Measurements from ENCODE around the gene TRMT1L. TPM values are rescaled to one million over a fixed set of nuclear protein-coding genes. Genes with fewer than 3 reads are reported as not detected.

TRMT1L gene
- total and polyA plus RNA-seq, 2 donors from 2014 or later, result 11.6 to 17.9 TPM

DNA sequence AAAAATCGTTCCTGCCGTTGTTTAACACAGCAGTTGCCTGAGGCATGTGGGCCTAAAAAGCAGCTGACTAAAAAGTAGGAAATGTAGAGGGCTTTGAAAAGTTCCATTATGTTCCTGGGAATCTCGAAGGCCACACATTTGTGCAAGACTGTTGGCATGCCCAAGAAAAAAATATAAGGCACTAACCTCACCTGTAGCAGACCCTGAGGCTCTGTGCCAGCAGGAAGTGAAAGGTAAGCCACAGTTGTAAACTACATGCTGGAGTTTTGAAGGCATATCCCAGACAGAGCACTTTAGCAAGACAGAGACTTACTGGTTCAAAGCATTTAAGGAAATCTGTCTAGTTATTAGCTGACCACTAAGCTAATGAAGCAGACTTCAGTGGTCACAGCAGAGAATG lies 52.7 kb downstream of the TRMT1L start:
- TF ChIP-seq, protein P1, sequence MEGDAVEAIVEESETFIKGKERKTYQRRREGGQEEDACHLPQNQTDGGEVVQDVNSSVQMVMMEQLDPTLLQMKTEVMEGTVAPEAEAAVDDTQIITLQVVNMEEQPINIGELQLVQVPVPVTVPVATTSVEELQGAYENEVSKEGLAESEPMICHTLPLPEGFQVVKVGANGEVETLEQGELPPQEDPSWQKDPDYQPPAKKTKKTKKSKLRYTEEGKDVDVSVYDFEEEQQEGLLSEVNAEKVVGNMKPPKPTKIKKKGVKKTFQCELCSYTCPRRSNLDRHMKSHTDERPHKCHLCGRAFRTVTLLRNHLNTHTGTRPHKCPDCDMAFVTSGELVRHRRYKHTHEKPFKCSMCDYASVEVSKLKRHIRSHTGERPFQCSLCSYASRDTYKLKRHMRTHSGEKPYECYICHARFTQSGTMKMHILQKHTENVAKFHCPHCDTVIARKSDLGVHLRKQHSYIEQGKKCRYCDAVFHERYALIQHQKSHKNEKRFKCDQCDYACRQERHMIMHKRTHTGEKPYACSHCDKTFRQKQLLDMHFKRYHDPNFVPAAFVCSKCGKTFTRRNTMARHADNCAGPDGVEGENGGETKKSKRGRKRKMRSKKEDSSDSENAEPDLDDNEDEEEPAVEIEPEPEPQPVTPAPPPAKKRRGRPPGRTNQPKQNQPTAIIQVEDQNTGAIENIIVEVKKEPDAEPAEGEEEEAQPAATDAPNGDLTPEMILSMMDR (IDR thresholded peaks at IDR 0.05; ENCODE audit: borderline replicate concordance, extremely low read depth, insufficient read depth), result no peak
- peak overlapping the region in 1 of 2 donors; percentile 23 for H3K27ac ChIP-seq (ENCODE audit: low read depth in 2 of 2, low read length in 2 of 2)
- no peak overlapping the region for H3K4me3 ChIP-seq (ENCODE audit: low read length in 3 of 3)
- no peaks in the 10 kb centered on the region for H3K4me1 ChIP-seq (ENCODE audit: control insufficient read depth in 2 of 3, insufficient read depth in 2 of 3, low read depth in 1 of 3, low read length in 3 of 3)
- no peaks in the 10 kb centered on the region for H3K27me3 ChIP-seq (ENCODE audit: control insufficient read depth, insufficient read depth, low read length)
- H3K36me3 ChIP-seq (ENCODE audit: control insufficient read depth in 2 of 3, insufficient read depth in 3 of 3, low read length in 3 of 3), result peaks cover 0 to 6% (median 0%) of the 10 kb centered on the region in 3 donors
- H3K9ac ChIP-seq (ENCODE audit: low read length in 3 of 3), result no peak overlapping the region
- peaks cover 0 to 9% (median 0%) of the 10 kb centered on the region in 3 donors for H3K9me3 ChIP-seq (ENCODE audit: control insufficient read depth in 2 of 3, insufficient read depth in 1 of 3, low read length in 3 of 3)
- intact Hi-C loops (cut with DNase I), result no loop called here
- no peak for DNase-seq
- no peak for FAIRE-seq

DNA sequence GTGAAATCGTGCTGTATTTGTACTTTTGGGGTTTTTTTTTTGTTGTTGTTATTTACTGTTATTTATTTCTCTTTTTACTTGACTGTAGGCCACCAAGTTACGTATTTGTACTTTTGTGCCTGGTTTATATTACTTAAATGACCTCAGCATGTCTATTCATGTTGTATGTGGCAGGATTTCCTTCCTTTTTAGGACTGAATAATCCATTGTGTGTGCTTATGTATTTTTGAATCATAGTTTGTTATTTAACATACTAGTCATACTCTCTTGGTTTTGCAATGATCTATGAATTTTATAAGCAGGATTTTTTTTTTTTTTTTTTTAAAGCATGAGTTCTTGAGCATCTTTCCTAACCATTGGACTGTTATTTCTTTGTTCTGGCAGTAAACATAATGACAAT lies 60.2 kb downstream of the TRMT1L start:
- intact Hi-C loops (cut with DNase I), result no loop called here
- FAIRE-seq, result no peak

DNA sequence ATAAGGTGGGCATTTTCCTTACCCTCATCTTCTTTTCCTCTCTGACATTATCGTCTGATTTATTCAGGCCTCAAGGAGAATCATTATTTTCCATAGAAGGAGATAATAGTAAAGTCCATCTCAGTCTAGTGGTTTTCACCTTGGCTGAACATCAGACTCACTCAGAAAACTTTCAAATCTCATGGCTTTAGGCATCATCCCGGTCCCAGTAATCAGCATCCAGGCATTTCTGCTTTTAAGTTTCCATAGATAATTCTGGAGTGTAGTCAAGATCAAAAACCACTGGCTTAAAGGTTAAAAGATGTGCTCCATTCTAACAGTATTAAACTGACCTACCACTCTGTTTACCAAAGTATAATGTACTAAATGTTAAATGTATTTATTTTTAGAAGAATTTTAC lies 62.0 kb downstream of the TRMT1L start:
- peaks cover 2 to 4% (median 2%) of the 10 kb centered on the region in 3 donors for H3K36me3 ChIP-seq (ENCODE audit: control insufficient read depth in 2 of 3, insufficient read depth in 3 of 3, low read length in 3 of 3)
- H3K27ac ChIP-seq (ENCODE audit: low read depth in 2 of 2, low read length in 2 of 2), result no peak overlapping the region
- H3K4me3 ChIP-seq (ENCODE audit: low read length in 3 of 3), result no peak overlapping the region
- TF ChIP-seq, protein P1 (IDR thresholded peaks at IDR 0.05; ENCODE audit: borderline replicate concordance, extremely low read depth, insufficient read depth), result no peak
- no peaks in the 10 kb centered on the region for H3K9me3 ChIP-seq (ENCODE audit: control insufficient read depth in 2 of 3, insufficient read depth in 1 of 3, low read length in 3 of 3)
- H3K9ac ChIP-seq (ENCODE audit: low read length in 3 of 3), result no peak overlapping the region
- no peaks in the 10 kb centered on the region for H3K27me3 ChIP-seq (ENCODE audit: control insufficient read depth, insufficient read depth, low read length)
- intact Hi-C loops (cut with DNase I), result no loop called here
- FAIRE-seq (no peak), DNase-seq (no peak)
- no peaks in the 10 kb centered on the region for H3K4me1 ChIP-seq (ENCODE audit: control insufficient read depth in 2 of 3, insufficient read depth in 2 of 3, low read depth in 1 of 3, low read length in 3 of 3)

More for the DNA sequence above, 60.2 kb downstream of the TRMT1L start:
- Histone ChIP-seq H3K27ac (ENCODE audit: low read depth in 2 of 2, low read length in 2 of 2) (no peak overlapping the region), H3K9ac (ENCODE audit: low read length in 3 of 3) (no peak overlapping the region), H3K4me3 (ENCODE audit: low read length in 3 of 3) (no peak overlapping the region), H3K9me3 (ENCODE audit: control insufficient read depth in 2 of 3, insufficient read depth in 1 of 3, low read length in 3 of 3) (no peaks in the 10 kb centered on the region), H3K4me1 (ENCODE audit: control insufficient read depth in 2 of 3, insufficient read depth in 2 of 3, low read depth in 1 of 3, low read length in 3 of 3) (no peaks in the 10 kb centered on the region), H3K27me3 (ENCODE audit: control insufficient read depth, insufficient read depth, low read length) (no peaks in the 10 kb centered on the region), H3K36me3 (ENCODE audit: control insufficient read depth in 2 of 3, insufficient read depth in 3 of 3, low read length in 3 of 3) (peaks cover 2 to 10% (median 2%) of the 10 kb centered on the region in 3 donors)
- no peak for DNase-seq
- TF ChIP-seq, protein P1 (IDR thresholded peaks at IDR 0.05; ENCODE audit: borderline replicate concordance, extremely low read depth, insufficient read depth), result no peak

DNA sequence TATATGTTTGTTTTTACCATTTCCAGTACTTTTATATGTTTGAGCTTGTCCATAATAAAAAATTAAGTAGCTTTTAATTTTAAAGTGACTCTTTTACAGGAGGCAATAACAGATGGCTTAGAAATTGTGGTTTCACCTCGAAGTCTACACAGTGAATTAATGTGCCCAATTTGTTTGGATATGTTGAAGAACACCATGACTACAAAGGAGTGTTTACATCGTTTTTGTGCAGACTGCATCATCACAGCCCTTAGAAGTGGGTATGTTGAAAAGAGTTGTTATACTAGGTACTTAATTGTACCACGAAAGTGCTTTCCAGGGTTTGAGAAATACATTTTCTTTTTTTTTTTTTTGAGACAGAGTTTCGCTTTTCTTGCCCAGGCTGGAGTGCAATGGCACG lies 65.3 kb downstream of the TRMT1L start:
- H3K4me3 ChIP-seq (ENCODE audit: low read length in 3 of 3), result no peak overlapping the region
- intact Hi-C loops (cut with DNase I), result no loop called here
- DNase-seq (no peak), FAIRE-seq (no peak)
- H3K9ac ChIP-seq (ENCODE audit: low read length in 3 of 3), result no peak overlapping the region
- H3K27ac ChIP-seq (ENCODE audit: low read depth in 2 of 2, low read length in 2 of 2), result no peak overlapping the region
- no peaks in the 10 kb centered on the region for H3K9me3 ChIP-seq (ENCODE audit: control insufficient read depth in 2 of 3, insufficient read depth in 1 of 3, low read length in 3 of 3)
- H3K27me3 ChIP-seq (ENCODE audit: control insufficient read depth, insufficient read depth, low read length), result no peaks in the 10 kb centered on the region
- H3K4me1 ChIP-seq (ENCODE audit: control insufficient read depth in 2 of 3, insufficient read depth in 2 of 3, low read depth in 1 of 3, low read length in 3 of 3), result no peaks in the 10 kb centered on the region
- peaks cover 0 to 5% (median 4%) of the 10 kb centered on the region in 3 donors for H3K36me3 ChIP-seq (ENCODE audit: control insufficient read depth in 2 of 3, insufficient read depth in 3 of 3, low read length in 3 of 3)
- TF ChIP-seq, protein P1 (IDR thresholded peaks at IDR 0.05; ENCODE audit: borderline replicate concordance, extremely low read depth, insufficient read depth), result no peak

Measured in kidney (tissue), 14 donors.